HG02938 (cell line): ENCODE results near the gene AKNA.
A peak's percentile ranks its signal among the peaks of the same experiment; 100 is the strongest.

Experiments used
- ATAC-seq: cut with Tn5 transposase; IDR thresholded peaks from one replicate; pipeline ENCODE4 v1.9.1; 2021; ENCODE audit warnings: mild to moderate bottlenecking, moderate library complexity; ENCODE audit not compliant: unreplicated experiment

The AKNA gene

GRCh38 chr9:114396558-114397218 lies 8.9 kb upstream of the AKNA start:
- no peak for ATAC-seq

- ATAC-seq = no peak
Measured at GRCh38 chr9:114395768-114396167, 8.0 kb upstream of the AKNA start.

- ATAC-seq = no peak
Measured at GRCh38 chr9:114395334-114395617, 7.5 kb upstream of the AKNA start.

GRCh38 chr9:114394523-114395333 lies 6.9 kb upstream of the AKNA start:
- no peak for ATAC-seq

- no peak for ATAC-seq
Measured at GRCh38 chr9:114392749-114393112, 4.9 kb upstream of the AKNA start.

- ATAC-seq = no peak
Measured at GRCh38 chr9:114390952-114391351, 3.2 kb upstream of the AKNA start.

GRCh38 chr9:114389612-114390368 lies 2.0 kb upstream of the AKNA start:
- no peak for ATAC-seq

- no peak for ATAC-seq
Measured at GRCh38 chr9:114388764-114389375, 1.1 kb upstream of the AKNA start.

GRCh38 chr9:114388357-114388682 lies 538 bp upstream of the AKNA start:
- no peak for ATAC-seq

GRCh38 chr9:114386886-114387679 lies 699 bp downstream of the AKNA start:
- ATAC-seq = no peak

- no peak for ATAC-seq
Measured at GRCh38 chr9:114386361-114386885, 1.4 kb downstream of the AKNA start.

GRCh38 chr9:114385397-114386181 lies 2.2 kb downstream of the AKNA start:
- peak; percentile 90 for ATAC-seq

GRCh38 chr9:114384836-114385396 lies 2.9 kb downstream of the AKNA start:
- ATAC-seq = no peak

- no peak for ATAC-seq
Measured at GRCh38 chr9:114384341-114384740, 3.4 kb downstream of the AKNA start.

- no peak for ATAC-seq
Measured at GRCh38 chr9:114383521-114384231, 4.1 kb downstream of the AKNA start.

GRCh38 chr9:114382699-114383520 lies 4.9 kb downstream of the AKNA start:
- ATAC-seq = no peak

GRCh38 chr9:114378883-114379282 lies 8.9 kb downstream of the AKNA start:
- no peak for ATAC-seq

- ATAC-seq = no peak
Measured at GRCh38 chr9:114378016-114378415, 9.8 kb downstream of the AKNA start.
